SK-N-SH treated with all-trans-retinoic acid at 6 μM for 48 hours (cell line): ENCODE data around the gene SPRING1.
"Not testable (repeated sequence)": the region's sequence is repeated elsewhere in the genome, so short reads cannot be mapped to it uniquely, and the experiment has no call there.

Source experiments
- ATAC-seq: fragments of 200-7000 bp; cut with Tn5 transposase; 3 replicates; pipeline ENCODE4 v1.9.1; 2020; ENCODE audit warnings: mild to moderate bottlenecking, moderate library complexity
- ARNTL ChIP-seq: fragments of 450-650 bp; formaldehyde crosslinking; IDR thresholded peaks from 2 replicates; pipeline ENCODE4 v1.5.0; 2020; ENCODE audit warnings: low read depth, mild to moderate bottlenecking, moderate library complexity, borderline replicate concordance
- BACH2 ChIP-seq: fragments of 250-450 bp; sonication (Bioruptor Pico); IDR thresholded peaks from 2 replicates; pipeline ENCODE4 v1.9.0; 2021; ENCODE audit warnings: mild to moderate bottlenecking, borderline replicate concordance
- CREB5 ChIP-seq: fragments of 250-450 bp; sonication (Bioruptor Pico); IDR thresholded peaks from 2 replicates; pipeline ENCODE4 v1.5.1; 2020; ENCODE audit warnings: low read depth, mild to moderate bottlenecking, moderate library complexity
- CSDC2 ChIP-seq: fragments of 250-450 bp; sonication (Bioruptor Pico); IDR thresholded peaks from 2 replicates; pipeline ENCODE4 v1.5.0; 2020; ENCODE audit warnings: mild to moderate bottlenecking, moderate library complexity
- CSRNP3 ChIP-seq: fragments of 250-450 bp; sonication (Bioruptor Pico); IDR thresholded peaks from 2 replicates; pipeline ENCODE4 v1.5.1; 2021; ENCODE audit warnings: mild to moderate bottlenecking, moderate library complexity
- GLIS3 ChIP-seq: fragments of 250-450 bp; sonication (Bioruptor Pico); IDR thresholded peaks from 2 replicates; pipeline ENCODE4 v1.5.0; 2020; ENCODE audit warnings: mild to moderate bottlenecking, moderate library complexity
- ISL1 ChIP-seq: fragments of 250-450 bp; sonication (Bioruptor Pico); IDR thresholded peaks from 2 replicates; pipeline ENCODE4 v2.1.2; 2022; ENCODE audit warnings: mild to moderate bottlenecking, moderate library complexity
- OSR1 ChIP-seq: fragments of 250-450 bp; sonication (Bioruptor Pico); IDR thresholded peaks from 2 replicates; pipeline ENCODE4 v1.8.0; 2022; ENCODE audit warnings: moderate library complexity, mild to moderate bottlenecking, inconsistent platforms
- PATZ1 ChIP-seq: fragments of 250-450 bp; sonication (Bioruptor Pico); IDR thresholded peaks from 2 replicates; pipeline ENCODE4 v1.8.0; 2020; ENCODE audit warnings: mild to moderate bottlenecking, moderate library complexity, borderline replicate concordance
- PPARA ChIP-seq: fragments of 250-450 bp; sonication (Bioruptor Pico); IDR thresholded peaks from 2 replicates; pipeline ENCODE4 v1.5.0; 2020; ENCODE audit warnings: mild to moderate bottlenecking, borderline replicate concordance
- RARB ChIP-seq: fragments of 250-450 bp; sonication (Bioruptor Pico); IDR thresholded peaks from 2 replicates; pipeline ENCODE4 v1.8.0; 2021; ENCODE audit warnings: mild to moderate bottlenecking, moderate library complexity
- SNAI2 ChIP-seq: fragments of 250-450 bp; sonication (Bioruptor Pico); IDR thresholded peaks from 2 replicates; pipeline ENCODE4 v1.5.0; 2020; ENCODE audit warnings: mild to moderate bottlenecking, moderate library complexity
- TCF4 ChIP-seq: fragments of 250-450 bp; sonication (Bioruptor Pico); IDR thresholded peaks from 2 replicates; pipeline ENCODE4 v1.8.0; 2021; ENCODE audit warnings: mild to moderate bottlenecking, moderate library complexity, borderline replicate concordance
- TOX ChIP-seq: fragments of 250-450 bp; sonication (Bioruptor Pico); IDR thresholded peaks from 2 replicates; pipeline ENCODE4 v1.8.0; 2021; ENCODE audit warnings: mild to moderate bottlenecking, moderate library complexity, borderline replicate concordance
- TSHZ2 ChIP-seq: fragments of 250-450 bp; sonication (Bioruptor Pico); IDR thresholded peaks from 2 replicates; pipeline ENCODE4 v1.5.0; 2020; ENCODE audit warnings: mild to moderate bottlenecking, moderate library complexity
- ZC3H10 ChIP-seq: fragments of 250-450 bp; sonication (Bioruptor Pico); IDR thresholded peaks from 2 replicates; pipeline ENCODE4 v1.5.1; 2021; ENCODE audit warnings: mild to moderate bottlenecking, moderate library complexity
- ZFP3 ChIP-seq: fragments of 250-450 bp; sonication (Bioruptor Pico); IDR thresholded peaks from 2 replicates; pipeline ENCODE4 v1.5.0; 2020; ENCODE audit warnings: mild to moderate bottlenecking, moderate library complexity
- ZFP30 ChIP-seq: fragments of 450-650 bp; formaldehyde crosslinking; IDR thresholded peaks from 2 replicates; pipeline ENCODE4 v1.5.0; 2022; ENCODE audit warnings: mild to moderate bottlenecking, moderate library complexity
- ZNF8 ChIP-seq: fragments of 450-650 bp; formaldehyde crosslinking; IDR thresholded peaks from 2 replicates; pipeline ENCODE4 v1.5.0; 2020; ENCODE audit warnings: mild to moderate bottlenecking, moderate library complexity

Gene SPRING1

GRCh38 chr12:116765271-116765670 lies 27.4 kb upstream of the SPRING1 start:
- no peak for ATAC-seq
- TF ChIP-seq CREB5 (CRISPR knock-in tag) (no peak), OSR1 (CRISPR knock-in tag) (no peak), RARB (CRISPR knock-in tag) (no peak), ZFP30 (no peak), ARNTL (CRISPR knock-in tag) (no peak), BACH2 (CRISPR knock-in tag) (no peak), TOX (no peak), ZNF8 (CRISPR knock-in tag) (no peak), GLIS3 (no peak), PPARA (CRISPR knock-in tag) (no peak), TCF4 (CRISPR knock-in tag) (no peak)

GRCh38 chr12:116761499-116761898 lies 23.6 kb upstream of the SPRING1 start:
- TF ChIP-seq CSRNP3 (CRISPR knock-in tag) (no peak), ZFP30 (no peak), OSR1 (CRISPR knock-in tag) (no peak), ZC3H10 (CRISPR knock-in tag) (no peak)
- ATAC-seq = no peak

- no peak for ATAC-seq
- no peak for TF ChIP-seq TSHZ2 (CRISPR knock-in tag)
- no peak for TF ChIP-seq CSDC2 (CRISPR knock-in tag)
- no peak for TF ChIP-seq CREB5 (CRISPR knock-in tag)
- TF ChIP-seq RARB (CRISPR knock-in tag) = no peak
- no peak for TF ChIP-seq ARNTL (CRISPR knock-in tag)
- no peak for TF ChIP-seq ZNF8 (CRISPR knock-in tag)
- TF ChIP-seq ISL1 = no peak
- no peak for TF ChIP-seq BACH2 (CRISPR knock-in tag)
- TF ChIP-seq, all 23 proteins: peak for 0
These were observed 22.8 kb upstream of the SPRING1 start for GRCh38 chr12:116760622-116761020.

GRCh38 chr12:116759783-116760621 lies 22.1 kb upstream of the SPRING1 start:
- TF ChIP-seq SNAI2 (CRISPR knock-in tag) = no peak
- no peak for TF ChIP-seq PPARA (CRISPR knock-in tag)
- TF ChIP-seq CREB5 (CRISPR knock-in tag) = no peak
- TF ChIP-seq PATZ1 = no peak
- TF ChIP-seq ZFP3 (CRISPR knock-in tag) = no peak
- TF ChIP-seq CSDC2 (CRISPR knock-in tag) = no peak
- TF ChIP-seq TCF4 (CRISPR knock-in tag) = no peak
- TF ChIP-seq OSR1 (CRISPR knock-in tag) = no peak
- no peak for TF ChIP-seq TOX
- ATAC-seq = no peak

GRCh38 chr12:116754783-116755182 lies 16.9 kb upstream of the SPRING1 start:
- ATAC-seq = not testable (repeated sequence)

- ATAC-seq = not testable (repeated sequence)
These were observed 16.2 kb upstream of the SPRING1 start for GRCh38 chr12:116754097-116754496.
